K562 (cell line): ENCODE measurements around the gene LAPTM5. TPM values are rescaled to one million over a fixed set of nuclear protein-coding genes. Genes with fewer than 3 reads are reported as not detected.

Experiments used
- ATF7 ChIP-seq: fragments of 450-650 bp; IDR thresholded peaks from 2 replicates; pipeline ENCODE4 v1.7.1; 2014; ENCODE audit warnings: mild to moderate bottlenecking, moderate library complexity
- BCL6 ChIP-seq: fragments of 250-450 bp; sonication (Bioruptor Pico); IDR thresholded peaks from 2 replicates; pipeline ENCODE4 v1.4.0; 2020
- BRD9 ChIP-seq: fragments of 450-650 bp; IDR thresholded peaks from 2 replicates; pipeline ENCODE4 v1.6.1; 2018; ENCODE audit warnings: low read depth; ENCODE audit not compliant: partially characterized antibody
- CAMTA2 ChIP-seq: fragments of 250-450 bp; sonication (Bioruptor Pico); conservative IDR thresholded peaks from 2 replicates; pipeline ENCODE4 v1.5.1; 2022
- CREBBP ChIP-seq: IDR thresholded peaks from one replicate; pipeline ENCODE4 v1.6.1; 2012; ENCODE audit warnings: low read depth, mild to moderate bottlenecking, control low read depth, inconsistent platforms, low read length
- CTCF ChIP-seq, 3 experiments: IDR thresholded peaks in 2 of 3; conservative IDR thresholded peaks in 1 of 3; 2 replicates each; pipeline ENCODE4 v1.5.1; 2011 to 2012; ENCODE audit warnings: low read length in 3 of 3, mild to moderate bottlenecking in 3 of 3, control low read depth in 2 of 3, improper control_type of control experiment in 1 of 3, inconsistent platforms in 1 of 3, low read depth in 1 of 3, mixed read lengths in 1 of 3, moderate library complexity in 1 of 3; ENCODE audit not compliant: insufficient read depth in 2 of 3
- FOXA1 ChIP-seq: fragments of 450-650 bp; IDR thresholded peaks from 2 replicates; pipeline ENCODE4 v1.6.1; 2016; ENCODE audit warnings: mild to moderate bottlenecking, borderline replicate concordance
- HDAC1 ChIP-seq, 2 experiments: fragments of 450-650 bp; IDR thresholded peaks; 2 replicates each; pipeline ENCODE4 v1.6.1; 2016 to 2017; ENCODE audit warnings: inconsistent platforms in 1 of 2, mild to moderate bottlenecking in 1 of 2, moderate library complexity in 1 of 2
- NCOR1 ChIP-seq: fragments of 450-650 bp; IDR thresholded peaks from 2 replicates; pipeline ENCODE4 v1.6.1; 2016; ENCODE audit warnings: mild to moderate bottlenecking, moderate library complexity
- NELFE ChIP-seq: IDR thresholded peaks from 2 replicates; pipeline ENCODE4 v1.6.1; 2011; ENCODE audit warnings: mild to moderate bottlenecking; ENCODE audit not compliant: insufficient read depth, insufficient read length
- NEUROD1 ChIP-seq: fragments of 150-350 bp; IDR thresholded peaks from 2 replicates; pipeline ENCODE4 v1.6.1; 2014; ENCODE audit warnings: borderline replicate concordance, low read length, low read depth; ENCODE audit not compliant: partially characterized antibody
- NR0B1 ChIP-seq: fragments of 450-650 bp; IDR thresholded peaks from one replicate; pipeline ENCODE4 v1.6.1; 2018; ENCODE audit warnings: mild to moderate bottlenecking, moderate library complexity; ENCODE audit not compliant: partially characterized antibody
- POLR2AphosphoS5 ChIP-seq: IDR thresholded peaks from 2 replicates; pipeline ENCODE4 v1.6.1; 2011; ENCODE audit warnings: mild to moderate bottlenecking, low read depth, low read length, moderate library complexity; ENCODE audit not compliant: control insufficient read depth, insufficient read depth
- RAD21 ChIP-seq, 2 experiments: fragments of 250-450 bp in 1 of 2; fragments of 450-650 bp in 1 of 2; sonication (Bioruptor Pico) in 1 of 2; formaldehyde crosslinking in 1 of 2; IDR thresholded peaks in 1 of 2; conservative IDR thresholded peaks in 1 of 2; 2 replicates each; pipeline versions ENCODE4 v1.4.0 to v1.8.0; 2020 to 2022; ENCODE audit warnings: mild to moderate bottlenecking in 2 of 2, moderate library complexity in 1 of 2
- RCOR1 ChIP-seq, 2 experiments: IDR thresholded peaks; 2 replicates each; pipeline ENCODE4 v1.6.1; 2012; ENCODE audit warnings: low read depth in 2 of 2, low read length in 2 of 2, borderline replicate concordance in 1 of 2, improper control_type of control experiment in 1 of 2
- SAFB2 ChIP-seq: fragments of 200-400 bp; formaldehyde crosslinking; IDR thresholded peaks from 2 replicates; pipeline ENCODE4 v1.6.1; 2018; ENCODE audit warnings: borderline replicate concordance, low read length, low read depth, moderate library complexity; ENCODE audit not compliant: severe bottlenecking
- SMARCC2 ChIP-seq: fragments of 450-650 bp; IDR thresholded peaks from 2 replicates; pipeline ENCODE4 v1.6.1; 2017; ENCODE audit warnings: antibody characterized with exemption, moderate library complexity, mild to moderate bottlenecking, low read depth
- ZC3H11A ChIP-seq: IDR thresholded peaks from 2 replicates; pipeline ENCODE4 v1.6.1; 2012; ENCODE audit warnings: low read depth, low read length, improper control_type of control experiment
- ZNF717 ChIP-seq: fragments of 250-450 bp; sonication (Bioruptor Pico); IDR thresholded peaks from 2 replicates; pipeline ENCODE4 v1.5.0; 2021
- ZNF766 ChIP-seq: fragments of 200-800 bp; sonication (Bioruptor generic); conservative IDR thresholded peaks from 2 replicates; pipeline ENCODE4 v1.6.1; 2016; ENCODE audit warnings: missing genetic modification characterization, missing compliant biosample characterization
- ZSCAN29 ChIP-seq: fragments of 450-650 bp; IDR thresholded peaks from 2 replicates; pipeline ENCODE4 v1.6.1; 2017
- polyA plus RNA-seq, 8 experiments: library from polyadenylated mRNA; depleted of rRNA in 4 of 8; stranded (reverse) in 5 of 8; unstranded in 3 of 8; fragments of >200 nt; fragmentation: Nextera tagmentation in 2 of 8; fragmentation: Illumina TruSeq in 1 of 8; extraction: Ambion mirVana in 2 of 8; extraction: Trizol in 1 of 8; gene quantifications; 2 replicates each; pipeline versions ENCODE4 v1.2.1 to v1.2.3, GENCODE V29; 2011 to 2014; ENCODE audit warnings: inconsistent platforms in 1 of 8, missing spikeins in 1 of 8
- total RNA-seq, 7 experiments: library from RNA; depleted of rRNA in 6 of 7; stranded (reverse); fragments of >200 nt in 6 of 7; fragmentation: Illumina TruSeq in 2 of 7; extraction: Trizol in 2 of 7; gene quantifications; 2 replicates each; pipeline versions ENCODE4 v1.2.1 to v1.2.3, GENCODE V29; 2011 to 2021; ENCODE audit warnings: low replicate concordance in 1 of 7
- TF ChIP-seq, protein P1 (sequence below): IDR thresholded peaks from 2 replicates; pipeline ENCODE4 v1.6.1; 2011; ENCODE audit warnings: borderline replicate concordance, low read depth, mild to moderate bottlenecking, moderate library complexity, low read length; ENCODE audit not compliant: insufficient read depth, poor library complexity, severe bottlenecking
- TF ChIP-seq, protein P2 (sequence below): fragments of 250-450 bp; sonication (Bioruptor Pico); IDR thresholded peaks from 2 replicates; pipeline ENCODE4 v1.8.0; 2021; ENCODE audit warnings: moderate library complexity, mild to moderate bottlenecking, inconsistent platforms
- TF ChIP-seq, protein P3 (sequence below): sonication (generic); formaldehyde crosslinking; IDR thresholded peaks from 2 replicates; pipeline ENCODE4 v1.5.0; 2020; ENCODE audit warnings: missing genetic modification reagents

LAPTM5 gene
- total and polyA plus RNA-seq, 9 of the 15 experiments (the other 6 are each of a cell fraction or from before 2014, with no cell fraction given): 2.4 to 47.3 (median 20.3) TPM

- TF ChIP-seq, protein P1, sequence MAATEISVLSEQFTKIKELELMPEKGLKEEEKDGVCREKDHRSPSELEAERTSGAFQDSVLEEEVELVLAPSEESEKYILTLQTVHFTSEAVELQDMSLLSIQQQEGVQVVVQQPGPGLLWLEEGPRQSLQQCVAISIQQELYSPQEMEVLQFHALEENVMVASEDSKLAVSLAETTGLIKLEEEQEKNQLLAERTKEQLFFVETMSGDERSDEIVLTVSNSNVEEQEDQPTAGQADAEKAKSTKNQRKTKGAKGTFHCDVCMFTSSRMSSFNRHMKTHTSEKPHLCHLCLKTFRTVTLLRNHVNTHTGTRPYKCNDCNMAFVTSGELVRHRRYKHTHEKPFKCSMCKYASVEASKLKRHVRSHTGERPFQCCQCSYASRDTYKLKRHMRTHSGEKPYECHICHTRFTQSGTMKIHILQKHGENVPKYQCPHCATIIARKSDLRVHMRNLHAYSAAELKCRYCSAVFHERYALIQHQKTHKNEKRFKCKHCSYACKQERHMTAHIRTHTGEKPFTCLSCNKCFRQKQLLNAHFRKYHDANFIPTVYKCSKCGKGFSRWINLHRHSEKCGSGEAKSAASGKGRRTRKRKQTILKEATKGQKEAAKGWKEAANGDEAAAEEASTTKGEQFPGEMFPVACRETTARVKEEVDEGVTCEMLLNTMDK: peak; percentile 42
- TF ChIP-seq RCOR1 (IDR thresholded peaks at IDR 0.05; ENCODE audit: borderline replicate concordance in 1 of 2, low read depth in 2 of 2, low read length in 2 of 2) (no peak; a peak in 1 of 4 replicates), NCOR1 (no peak), NR0B1 (no peak), HDAC1 (IDR thresholded peaks at IDR 0.05) (peak in 1 of 2 experiments; percentile 9; a peak in 1 of 4 replicates), CAMTA2 (CRISPR knock-in tag) (no peak), POLR2AphosphoS5 (no peak), NEUROD1 (no peak), BCL6 (CRISPR knock-in tag) (no peak), ZNF766 (CRISPR knock-in tag) (peak; percentile 79), CTCF (IDR thresholded peaks at IDR 0.05 in 2 of 3, conservative IDR thresholded peaks at IDR 0.05 in 1 of 3; ENCODE audit: insufficient read depth in 2 of 3, low read depth in 1 of 3, low read length in 3 of 3) (peak; percentile 14 to 72 (median 56); a peak in 5 of 6 replicates), ZNF717 (CRISPR knock-in tag) (no peak), BRD9 (no peak), SAFB2 (no peak), RAD21 (CRISPR knock-in tag; conservative IDR thresholded peaks at IDR 0.05 in 1 of 2, IDR thresholded peaks at IDR 0.05 in 1 of 2) (peak in 1 of 2 experiments; percentile 29; a peak in 1 of 4 replicates), NELFE (no peak), ZC3H11A (no peak), SMARCC2 (no peak), CREBBP (no peak), ATF7 (0 out of 2 replicates have a peak, but pooled peaks have one; percentile 6), FOXA1 (no peak), ZSCAN29 (no peak)
- TF ChIP-seq, protein P2, sequence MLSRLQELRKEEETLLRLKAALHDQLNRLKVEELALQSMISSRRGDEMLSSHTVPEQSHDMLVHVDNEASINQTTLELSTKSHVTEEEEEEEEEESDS (CRISPR knock-in tag): no peak
- TF ChIP-seq, protein P3, sequence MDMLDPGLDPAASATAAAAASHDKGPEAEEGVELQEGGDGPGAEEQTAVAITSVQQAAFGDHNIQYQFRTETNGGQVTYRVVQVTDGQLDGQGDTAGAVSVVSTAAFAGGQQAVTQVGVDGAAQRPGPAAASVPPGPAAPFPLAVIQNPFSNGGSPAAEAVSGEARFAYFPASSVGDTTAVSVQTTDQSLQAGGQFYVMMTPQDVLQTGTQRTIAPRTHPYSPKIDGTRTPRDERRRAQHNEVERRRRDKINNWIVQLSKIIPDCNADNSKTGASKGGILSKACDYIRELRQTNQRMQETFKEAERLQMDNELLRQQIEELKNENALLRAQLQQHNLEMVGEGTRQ: no peak
These were observed 33.4 kb downstream of the LAPTM5 start (continued) for GRCh38 chr1:30724175-30724574.
